HG02938 (cell line): ENCODE data around the gene OAS3.

Experiments
- ATAC-seq: cut with Tn5 transposase; IDR thresholded peaks from one replicate; pipeline ENCODE4 v1.9.1; 2021; ENCODE audit warnings: mild to moderate bottlenecking, moderate library complexity; ENCODE audit not compliant: unreplicated experiment

The OAS3 gene

GRCh38 chr12:113006206-113006605 is 67.9 kb downstream of the OAS3 start:
- ATAC-seq, result no peak

GRCh38 chr12:113006641-113007040 is 68.4 kb downstream of the OAS3 start:
- no peak for ATAC-seq

GRCh38 chr12:113007166-113007565 is 68.9 kb downstream of the OAS3 start:
- no peak for ATAC-seq

GRCh38 chr12:113010701-113011100 is 72.4 kb downstream of the OAS3 start:
- no peak for ATAC-seq

- no peak for ATAC-seq
Measured at GRCh38 chr12:113014565-113014964, 76.3 kb downstream of the OAS3 start.

GRCh38 chr12:113016796-113017195 is 78.5 kb downstream of the OAS3 start:
- no peak for ATAC-seq

- no peak for ATAC-seq
Measured at GRCh38 chr12:113019025-113019424, 80.8 kb downstream of the OAS3 start.

GRCh38 chr12:113021500-113021899 is 83.2 kb downstream of the OAS3 start:
- ATAC-seq, result no peak
